Measurements from ENCODE around the gene PSEN1. TPM values are rescaled to one million over a fixed set of nuclear protein-coding genes. Genes with fewer than 3 reads are reported as not detected.

The PSEN1 gene
- total RNA-seq, 1 donor from 2014 or later: 42.9 TPM

DNA sequence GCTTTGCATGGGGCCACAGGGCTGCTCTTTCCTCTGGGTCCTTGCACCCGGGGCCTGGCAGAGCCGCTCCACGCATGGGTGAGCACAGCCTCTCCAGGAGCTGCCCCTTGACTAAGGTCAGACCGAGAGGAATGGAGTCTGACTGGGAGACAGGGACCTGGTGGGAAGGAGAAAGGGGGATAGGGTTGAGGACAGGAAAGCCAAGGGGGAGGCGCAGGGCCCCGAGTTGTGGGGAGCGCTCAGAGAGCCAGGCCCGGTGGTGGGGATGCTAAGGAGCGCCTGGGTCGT lies 117.0 kb downstream of the PSEN1 start:
- DNase-seq (ENCODE audit: low spot score): no peak

DNA sequence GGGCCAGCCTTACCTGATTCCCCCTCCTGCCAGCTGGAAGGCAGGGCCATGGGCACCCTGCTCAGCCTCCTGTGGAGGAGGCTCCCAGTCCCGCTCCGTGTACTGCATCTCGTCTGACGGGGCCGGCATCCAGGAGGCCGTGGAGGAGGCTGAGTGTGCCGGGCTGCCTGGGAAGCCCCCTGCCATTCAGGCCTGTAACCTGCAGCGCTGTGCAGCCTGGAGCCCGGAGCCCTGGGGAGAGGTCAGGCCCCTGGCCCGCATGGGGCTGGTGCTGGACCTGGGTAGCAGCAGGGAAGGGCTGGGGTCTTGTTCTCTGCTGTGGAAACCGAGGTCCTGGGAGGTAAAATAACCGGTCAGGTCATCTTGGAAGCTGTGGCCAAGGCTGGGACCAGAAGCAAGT lies 117.4 kb downstream of the PSEN1 start:
- no peak for DNase-seq (ENCODE audit: low spot score)

DNA sequence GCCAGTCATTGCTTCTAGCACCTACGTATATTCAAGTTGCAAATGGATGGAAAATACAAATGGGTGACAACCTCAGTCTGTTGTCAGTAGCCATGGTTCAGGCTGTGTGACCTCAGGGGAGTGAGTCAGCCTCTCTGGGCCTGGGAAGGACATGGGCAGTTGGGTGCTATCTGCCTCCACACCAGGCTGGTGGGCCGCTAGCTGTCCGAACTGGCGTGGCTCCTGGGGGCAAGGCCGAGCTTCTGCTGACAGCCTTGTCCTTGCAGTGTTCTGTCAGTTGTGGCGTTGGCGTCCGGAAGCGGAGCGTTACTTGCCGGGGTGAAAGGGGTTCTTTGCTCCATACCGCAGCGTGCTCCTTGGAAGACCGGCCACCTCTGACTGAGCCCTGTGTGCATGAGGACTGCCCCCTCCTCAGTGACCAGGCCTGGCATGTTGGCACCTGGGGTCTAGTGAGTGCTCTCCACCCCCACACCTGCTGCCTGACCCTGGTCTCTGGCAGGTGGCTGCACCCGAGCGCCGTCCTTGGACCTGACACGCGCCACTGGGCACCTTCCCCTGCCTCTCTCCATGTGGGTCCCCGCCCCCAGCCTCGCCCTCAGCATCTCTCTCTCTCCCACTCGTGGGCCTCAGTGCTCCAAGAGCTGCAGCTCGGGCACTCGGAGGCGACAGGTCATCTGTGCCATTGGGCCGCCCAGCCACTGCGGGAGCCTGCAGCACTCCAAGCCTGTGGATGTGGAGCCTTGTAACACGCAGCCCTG lies 118.1 kb downstream of the PSEN1 start:
- no peak for DNase-seq (ENCODE audit: low spot score)

GRCh38 chr14:73255005-73255400 lies 118.7 kb downstream of the PSEN1 start:
- no peak for DNase-seq (ENCODE audit: low spot score)

GRCh38 chr14:73255693-73256225 lies 119.5 kb downstream of the PSEN1 start:
- no peak for DNase-seq (ENCODE audit: low spot score)

DNA sequence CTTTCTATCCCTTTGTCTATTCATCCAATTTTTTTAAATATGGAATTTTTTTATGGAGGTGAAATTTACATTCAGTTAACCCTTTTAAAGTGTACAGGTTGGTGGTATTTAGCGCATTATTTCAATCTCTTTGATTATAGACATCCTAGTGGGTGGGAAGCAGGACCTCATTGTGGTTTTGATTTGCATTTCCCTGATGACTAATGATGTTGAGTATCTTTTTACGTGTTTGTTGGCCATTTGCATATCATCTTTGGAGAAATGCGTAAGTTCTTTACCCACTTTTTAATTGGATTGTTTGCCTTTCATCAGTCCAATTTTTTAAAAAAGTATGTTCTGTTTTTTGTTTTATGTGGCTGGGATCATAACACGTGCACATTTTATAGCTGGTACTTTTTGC lies 121.8 kb downstream of the PSEN1 start:
- no peak for DNase-seq (ENCODE audit: low spot score)

DNA sequence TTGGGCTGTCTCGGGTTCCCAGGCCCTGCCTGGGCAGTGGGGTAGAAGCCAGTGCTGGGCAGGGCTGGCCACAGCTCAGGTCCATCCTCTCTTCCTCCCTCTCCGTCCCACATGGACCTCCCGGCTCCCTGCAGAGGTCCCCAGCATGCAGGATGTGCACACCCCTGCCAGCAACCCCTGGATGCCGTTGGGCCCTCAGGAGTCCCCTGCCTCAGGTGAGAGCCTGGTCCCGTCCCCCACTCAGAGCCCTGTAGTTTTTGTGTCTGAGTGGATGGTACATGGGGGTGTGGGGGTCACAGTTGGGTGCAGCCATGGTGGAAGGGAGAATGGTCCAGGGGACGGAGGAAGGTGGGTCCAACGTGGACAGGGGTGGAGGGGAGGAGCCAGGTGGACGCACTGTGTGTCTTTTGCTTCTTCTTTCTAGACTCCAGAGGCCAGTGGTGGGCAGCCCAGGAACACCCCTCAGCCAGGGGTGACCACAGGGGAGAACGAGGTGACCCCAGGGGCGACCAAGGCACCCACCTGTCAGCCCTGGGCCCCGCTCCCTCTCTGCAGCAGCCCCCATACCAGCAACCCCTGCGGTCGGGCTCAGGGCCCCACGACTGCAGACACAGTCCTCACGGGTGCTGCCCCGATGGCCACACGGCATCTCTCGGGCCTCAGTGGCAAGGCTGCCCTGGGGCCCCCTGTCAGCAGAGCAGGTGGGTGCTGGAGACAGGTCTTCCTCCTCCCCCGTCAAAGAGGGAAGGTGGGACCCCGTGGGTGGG lies 122.7 kb downstream of the PSEN1 start:
- DNase-seq (ENCODE audit: low spot score): no peak

GRCh38 chr14:73259837-73260236 lies 123.5 kb downstream of the PSEN1 start:
- DNase-seq (ENCODE audit: low spot score): no peak

DNA sequence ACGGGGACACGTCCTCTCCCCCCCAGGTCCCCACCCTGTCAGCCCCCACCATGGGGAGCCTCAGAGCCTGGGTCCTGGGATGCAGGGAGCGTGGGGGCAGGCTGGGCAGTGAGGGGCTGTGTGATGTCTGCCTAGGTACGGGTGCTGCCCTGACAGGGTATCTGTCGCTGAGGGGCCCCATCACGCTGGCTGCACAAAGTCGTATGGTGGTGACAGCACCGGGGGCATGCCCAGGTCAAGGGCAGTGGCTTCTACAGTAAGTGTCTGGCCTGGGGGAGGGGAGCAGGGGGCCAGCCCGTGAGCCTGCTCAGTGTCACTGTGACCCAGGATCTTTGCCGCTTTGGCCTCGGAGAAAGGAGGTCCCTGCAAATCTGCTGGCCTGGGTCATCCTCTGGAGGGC lies 124.3 kb downstream of the PSEN1 start:
- DNase-seq (ENCODE audit: low spot score): no peak

GRCh38 chr14:73261075-73261474 lies 124.8 kb downstream of the PSEN1 start:
- no peak for DNase-seq (ENCODE audit: low spot score)

- no peak for DNase-seq (ENCODE audit: low spot score)
These were observed 125.5 kb downstream of the PSEN1 start for GRCh38 chr14:73261520-73262426.

DNA sequence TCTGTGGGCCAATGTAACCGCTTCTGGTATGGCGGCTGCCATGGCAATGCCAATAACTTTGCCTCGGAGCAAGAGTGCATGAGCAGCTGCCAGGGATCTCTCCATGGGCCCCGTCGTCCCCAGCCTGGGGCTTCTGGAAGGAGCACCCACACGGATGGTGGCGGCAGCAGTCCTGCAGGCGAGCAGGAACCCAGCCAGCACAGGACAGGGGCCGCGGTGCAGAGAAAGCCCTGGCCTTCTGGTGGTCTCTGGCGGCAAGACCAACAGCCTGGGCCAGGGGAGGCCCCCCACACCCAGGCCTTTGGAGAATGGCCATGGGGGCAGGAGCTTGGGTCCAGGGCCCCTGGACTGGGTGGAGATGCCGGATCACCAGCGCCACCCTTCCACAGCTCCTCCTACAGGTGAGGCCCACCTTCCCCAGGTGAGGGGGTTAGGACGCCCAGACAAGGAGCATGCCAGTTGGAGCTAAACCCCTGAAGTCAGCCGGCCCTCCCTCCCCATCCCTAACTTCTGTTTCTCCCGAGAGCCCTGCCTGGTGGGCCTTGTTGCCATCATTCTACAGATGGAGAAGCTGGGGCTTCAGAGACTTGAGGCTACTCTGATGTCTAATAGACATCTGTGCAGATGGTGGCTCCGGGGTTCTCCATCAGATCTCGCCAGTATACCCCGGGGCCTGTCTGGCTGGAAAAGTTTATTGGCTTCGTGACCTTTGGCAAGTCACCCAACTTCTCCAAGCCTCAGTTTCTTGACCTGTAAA lies 126.3 kb downstream of the PSEN1 start:
- DNase-seq (ENCODE audit: low spot score): no peak

- no peak for DNase-seq (ENCODE audit: low spot score)
These were observed 127.3 kb downstream of the PSEN1 start for GRCh38 chr14:73263606-73264005.

DNA sequence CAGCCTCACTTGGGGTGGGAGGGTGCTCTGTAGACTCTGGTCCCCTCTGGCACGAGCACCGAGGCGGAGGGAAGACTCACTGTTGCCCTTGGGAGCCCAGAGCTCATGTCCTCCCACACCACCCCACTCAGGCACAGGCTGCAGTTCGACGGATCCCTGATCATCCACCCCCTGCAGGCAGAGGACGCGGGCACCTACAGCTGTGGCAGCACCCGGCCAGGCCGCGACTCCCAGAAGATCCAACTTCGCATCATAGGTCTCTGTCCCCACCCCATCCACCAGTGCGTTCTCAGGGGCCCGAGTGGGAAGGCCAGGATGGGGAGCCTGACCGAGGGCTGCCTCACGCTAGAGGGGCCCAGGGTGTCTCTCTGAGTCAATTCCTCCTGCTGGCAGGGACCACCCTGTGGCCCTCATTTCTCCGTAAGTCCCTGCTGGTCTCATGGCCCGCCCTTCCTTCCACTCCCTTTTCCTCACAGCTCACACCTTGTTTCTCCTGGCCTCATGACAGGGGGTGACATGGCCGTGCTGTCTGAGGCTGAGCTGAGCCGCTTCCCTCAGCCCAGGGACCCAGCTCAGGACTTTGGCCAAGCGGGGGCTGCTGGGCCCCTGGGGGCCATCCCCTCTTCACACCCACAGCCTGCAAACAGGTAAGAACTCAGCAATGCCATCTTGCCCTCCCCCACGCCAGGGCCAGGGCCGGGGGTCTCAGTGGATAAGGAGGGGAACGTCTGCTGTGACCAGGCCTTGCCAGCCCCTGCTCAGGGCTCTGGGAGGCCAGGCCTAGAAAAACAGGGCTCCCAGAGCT lies 128.0 kb downstream of the PSEN1 start:
- DNase-seq (ENCODE audit: low spot score): no peak

GRCh38 chr14:73264885-73265720 lies 128.8 kb downstream of the PSEN1 start:
- no peak for DNase-seq (ENCODE audit: low spot score)

- DNase-seq (ENCODE audit: low spot score): no peak
These were observed 129.4 kb downstream of the PSEN1 start for GRCh38 chr14:73265721-73266046.

GRCh38 chr14:73266317-73266716 lies 130.0 kb downstream of the PSEN1 start:
- no peak for DNase-seq (ENCODE audit: low spot score)

DNA sequence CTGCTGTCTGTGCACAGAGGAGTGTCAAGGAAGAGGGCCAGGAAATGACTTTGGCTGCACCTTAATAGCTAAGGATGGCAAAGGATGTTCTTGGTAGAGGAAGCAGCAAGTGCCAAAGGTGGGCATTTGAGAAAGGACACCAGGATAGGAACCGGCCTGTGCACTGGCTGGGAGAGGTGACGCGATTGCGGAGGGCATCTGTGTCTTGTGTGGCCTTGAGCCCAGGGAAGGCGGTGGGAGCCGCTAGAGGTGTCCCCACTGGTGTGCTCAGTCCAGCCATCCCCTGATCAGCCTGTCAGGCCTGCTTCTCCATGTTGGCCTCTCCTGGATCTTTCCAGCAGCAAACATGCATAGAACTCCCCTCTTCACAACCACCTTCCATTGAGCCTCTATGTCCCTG lies 131.2 kb downstream of the PSEN1 start:
- DNase-seq (ENCODE audit: low spot score): no peak

- peak; percentile 45 for DNase-seq (ENCODE audit: low spot score)
These were observed 133.6 kb downstream of the PSEN1 start for GRCh38 chr14:73269729-73270531.

All from umbilical cord (tissue), 2 donors.